H1 (cell line): Measurements from ENCODE around the gene TGFA. TPM values are rescaled to one million over a fixed set of nuclear protein-coding genes. Genes with fewer than 3 reads are reported as not detected.

Experiments used
- CTCF ChIA-PET: fragments of 300-600 bp; sonication (Branson Sonifier 250); formaldehyde crosslinking; loops from one replicate; lab custom pipeline; 2021; ENCODE audit not compliant: partially characterized antibody; lab: Charles Lee
- POLR2A ChIA-PET: fragments of 300-600 bp; sonication (Branson Sonifier 250); formaldehyde crosslinking; loops from one replicate; lab custom pipeline; 2021; ENCODE audit warnings: inconsistent platforms; ENCODE audit not compliant: partially characterized antibody; lab: Charles Lee
- DNase-seq, 2 experiments: peaks; one replicate each; pipeline versions ENCODE4 v3.0.0 to v3.0.0-alpha.2; 2010 to 2022; ENCODE audit warnings: low spot score in 2 of 2, low read depth in 1 of 2, mixed read lengths in 1 of 2
- FAIRE-seq: peaks from 2 replicates; lab custom pipeline; 2011; peaks lifted over from hg19 to GRCh38; lab: Jason Lieb, UNC
- H2AFZ ChIP-seq: 2 replicates; pipeline ENCODE4 v1.8.1; 2012; ENCODE audit warnings: low read length, inconsistent platforms
- H2AK5ac ChIP-seq: 2 replicates; pipeline ENCODE4 v1.6.1; 2013; ENCODE audit warnings: low read depth, low read length
- H2BK120ac ChIP-seq: replicated peaks from 2 replicates; pipeline ENCODE3; 2013; ENCODE audit warnings: low read depth, low read length, inconsistent platforms
- H2BK12ac ChIP-seq: 2 replicates; pipeline ENCODE4 v1.6.1; 2013; ENCODE audit warnings: low read depth, low read length
- H2BK15ac ChIP-seq: 2 replicates; pipeline ENCODE4 v1.6.1; 2013; ENCODE audit warnings: low read length
- H2BK20ac ChIP-seq: 2 replicates; pipeline ENCODE4 v1.6.1; 2013; ENCODE audit warnings: low read length
- H2BK5ac ChIP-seq: 2 replicates; pipeline ENCODE4 v1.6.1; 2013; ENCODE audit warnings: low read depth, low read length
- H3K14ac ChIP-seq: 2 replicates; pipeline ENCODE4 v1.6.1; 2013; ENCODE audit warnings: inconsistent platforms; ENCODE audit not compliant: insufficient read length
- H3K18ac ChIP-seq: 2 replicates; pipeline ENCODE4 v1.6.1; 2013; ENCODE audit warnings: low read length; ENCODE audit errors: extremely low read depth
- H3K23ac ChIP-seq: 2 replicates; pipeline ENCODE4 v1.6.1; 2013; ENCODE audit warnings: inconsistent platforms; ENCODE audit not compliant: insufficient read length
- H3K23me2 ChIP-seq: 2 replicates; pipeline ENCODE4 v1.6.1; 2013; ENCODE audit warnings: low read depth, low read length
- H3K27ac ChIP-seq: 2 replicates; pipeline ENCODE4 v1.6.1; 2011; ENCODE audit warnings: low read depth, low read length, inconsistent platforms
- H3K27me3 ChIP-seq, 4 experiments: replicated peaks in 1 of 4; 1 replicate in 1 of 4; 2 replicates in 3 of 4; pipeline versions ENCODE4 v1.6.1 to v1.8.1; 2011 to 2013; ENCODE audit warnings: low read length in 3 of 4, mild to moderate bottlenecking in 3 of 4, inconsistent platforms in 2 of 4, mixed read lengths in 2 of 4, moderate library complexity in 1 of 4; ENCODE audit not compliant: control insufficient read depth in 3 of 4, insufficient read depth in 3 of 4; ENCODE audit errors: extremely low read depth in 1 of 4
- H3K36me3 ChIP-seq, 4 experiments: 2 replicates each; pipeline versions ENCODE4 v1.6.1 to v1.8.1; 2011 to 2013; ENCODE audit warnings: mild to moderate bottlenecking in 4 of 4, low read length in 3 of 4, moderate library complexity in 2 of 4, control low read depth in 1 of 4, inconsistent platforms in 1 of 4; ENCODE audit not compliant: insufficient read depth in 4 of 4, control insufficient read depth in 2 of 4
- H3K4ac ChIP-seq: replicated peaks from 2 replicates; pipeline ENCODE3; 2013; ENCODE audit warnings: low read length, low read depth, mixed read lengths, inconsistent platforms; ENCODE audit not compliant: insufficient read length
- H3K4me1 ChIP-seq, 4 experiments: replicated peaks in 1 of 4; 1 replicate in 1 of 4; 2 replicates in 3 of 4; pipeline versions ENCODE4 v1.6.1 to v1.8.1; 2011 to 2013; ENCODE audit warnings: low read length in 3 of 4, inconsistent platforms in 2 of 4, mixed read lengths in 1 of 4; ENCODE audit not compliant: insufficient read depth in 4 of 4, control insufficient read depth in 3 of 4
- H3K4me2 ChIP-seq, 2 experiments: 2 replicates each; pipeline versions ENCODE4 v1.6.1 to v1.8.1; 2011 to 2013; ENCODE audit warnings: low read depth in 2 of 2, low read length in 2 of 2, control low read depth in 1 of 2, inconsistent platforms in 1 of 2, mild to moderate bottlenecking in 1 of 2; ENCODE audit not compliant: insufficient read depth in 1 of 2
- H3K4me3 ChIP-seq, 4 experiments: fragments of 200-600, 300-600 bp in 1 of 4; sonication (generic), shearing (Covaris generic), sonication (Bioruptor Twin) in 1 of 4; 2 replicates each; pipeline versions ENCODE4 v1.5.1 to v1.8.1; 2011 to 2016; ENCODE audit warnings: low read length in 4 of 4, low read depth in 3 of 4, control low read depth in 2 of 4, inconsistent platforms in 2 of 4, mild to moderate bottlenecking in 2 of 4, mixed read lengths in 1 of 4, moderate library complexity in 1 of 4; ENCODE audit not compliant: insufficient read depth in 2 of 4; ENCODE audit errors: extremely low read depth in 1 of 4
- H3K56ac ChIP-seq: replicated peaks from 2 replicates; pipeline ENCODE3; 2013; ENCODE audit warnings: low read depth, mild to moderate bottlenecking, mixed read lengths, low read length, inconsistent platforms; ENCODE audit not compliant: insufficient read length
- H3K79me1 ChIP-seq: 2 replicates; pipeline ENCODE4 v1.6.1; 2013; ENCODE audit warnings: low read depth, low read length, control low read depth
- H3K79me2 ChIP-seq, 2 experiments: 2 replicates each; pipeline versions ENCODE4 v1.6.1 to v1.8.1; 2012 to 2013; ENCODE audit warnings: low read length in 2 of 2, mild to moderate bottlenecking in 2 of 2, inconsistent platforms in 1 of 2; ENCODE audit not compliant: insufficient read depth in 2 of 2, control insufficient read depth in 1 of 2
- H3K9ac ChIP-seq, 4 experiments: replicated peaks in 1 of 4; 1 replicate in 1 of 4; 2 replicates in 3 of 4; pipeline versions ENCODE4 v1.6.1 to v1.8.1; 2011 to 2013; ENCODE audit warnings: low read depth in 3 of 4, low read length in 3 of 4, control low read depth in 2 of 4, mild to moderate bottlenecking in 2 of 4, moderate library complexity in 2 of 4, inconsistent platforms in 1 of 4; ENCODE audit errors: extremely low read depth in 1 of 4
- H3K9me3 ChIP-seq, 2 experiments: 2 replicates each; pipeline versions ENCODE4 v1.6.1 to v1.8.1; 2012 to 2013; ENCODE audit warnings: mild to moderate bottlenecking in 2 of 2, moderate library complexity in 2 of 2, control low read depth in 1 of 2, inconsistent platforms in 1 of 2, low read depth in 1 of 2, low read length in 1 of 2, mixed read lengths in 1 of 2; ENCODE audit not compliant: insufficient read depth in 2 of 2
- H4K20me1 ChIP-seq, 2 experiments: replicated peaks in 1 of 2; 2 replicates each; pipeline versions ENCODE3 to v1.8.1; 2011 to 2013; ENCODE audit warnings: inconsistent platforms in 2 of 2, low read length in 2 of 2, mild to moderate bottlenecking in 1 of 2; ENCODE audit not compliant: insufficient read depth in 2 of 2, control insufficient read depth in 1 of 2
- H4K5ac ChIP-seq: 2 replicates; pipeline ENCODE4 v1.6.1; 2013; ENCODE audit warnings: low read length, low read depth, mixed read lengths, inconsistent platforms; ENCODE audit not compliant: insufficient read length
- H4K8ac ChIP-seq: 2 replicates; pipeline ENCODE4 v1.8.0; 2013; ENCODE audit warnings: mild to moderate bottlenecking, moderate library complexity, low read length, inconsistent platforms; ENCODE audit not compliant: insufficient read depth; ENCODE audit errors: extremely low read depth
- H4K91ac ChIP-seq: replicated peaks from 2 replicates; pipeline ENCODE3; 2013; ENCODE audit warnings: low read length, mixed read lengths, inconsistent platforms; ENCODE audit not compliant: insufficient read length
- ASH2L ChIP-seq: fragments of 200-600, 300-600 bp; sonication (generic); IDR thresholded peaks from one replicate; pipeline ENCODE4 v1.7.1; 2017; ENCODE audit warnings: low read length
- BCL11A ChIP-seq, 2 experiments: IDR thresholded peaks; one replicate each; pipeline ENCODE4 v1.6.1; 2011; ENCODE audit warnings: low read depth in 2 of 2, low read length in 2 of 2, mild to moderate bottlenecking in 2 of 2
- CBX8 ChIP-seq: fragments of 300-800, 300-1000 bp; sonication (generic); IDR thresholded peaks from 2 replicates; pipeline ENCODE4 v1.7.1; 2016; ENCODE audit warnings: low read depth, low read length, borderline replicate concordance
- EZH2 ChIP-seq: fragments of 200-600 bp; sonication (generic); IDR thresholded peaks from 2 replicates; pipeline ENCODE4 v1.7.1; 2012; ENCODE audit warnings: low read depth, mild to moderate bottlenecking, moderate library complexity, low read length, inconsistent platforms; ENCODE audit not compliant: severe bottlenecking
- HDAC6 ChIP-seq: IDR thresholded peaks from one replicate; pipeline ENCODE4 v1.7.1; 2012; ENCODE audit warnings: low read depth, mild to moderate bottlenecking, inconsistent platforms, low read length, moderate library complexity
- JUN ChIP-seq: IDR thresholded peaks from 2 replicates; pipeline ENCODE4 v1.6.1; 2011; ENCODE audit warnings: low read depth, mild to moderate bottlenecking, improper control_type of control experiment, low read length
- JUND ChIP-seq: IDR thresholded peaks from 2 replicates; pipeline ENCODE4 v1.6.1; 2011; ENCODE audit warnings: mild to moderate bottlenecking, improper control_type of control experiment, low read length
- KDM4A ChIP-seq: IDR thresholded peaks from one replicate; pipeline ENCODE4 v1.7.1; 2012; ENCODE audit warnings: low read depth, mild to moderate bottlenecking, moderate library complexity, low read length, inconsistent platforms; ENCODE audit not compliant: severe bottlenecking
- POU5F1 ChIP-seq: IDR thresholded peaks from 2 replicates; pipeline ENCODE4 v1.6.1; 2011; ENCODE audit warnings: low read depth, mild to moderate bottlenecking, low read length, moderate library complexity
- RXRA ChIP-seq: IDR thresholded peaks from 2 replicates; pipeline ENCODE4 v1.6.1; 2011; ENCODE audit warnings: low read depth, mild to moderate bottlenecking, low read length, moderate library complexity; ENCODE audit not compliant: insufficient read depth
- SIX5 ChIP-seq: IDR thresholded peaks from 2 replicates; pipeline ENCODE4 v1.6.1; 2011; ENCODE audit warnings: mild to moderate bottlenecking, low read depth, low read length
- TEAD4 ChIP-seq: IDR thresholded peaks from 2 replicates; pipeline ENCODE4 v1.6.1; 2012; ENCODE audit warnings: low read depth, low read length, inconsistent platforms, mixed read lengths
- WGBS, 2 experiments: shearing (Covaris generic) in 1 of 2; methylation state at CpG; one replicate each; pipeline versions ENCODE4 v1.1.6 to v1.1.7; 2013 to 2015; ENCODE audit warnings: low lambda C conversion rate in 2 of 2, mixed read lengths in 2 of 2, inconsistent platforms in 1 of 2, low coverage in 1 of 2, missing lambda C conversion rate in 1 of 2; ENCODE audit not compliant: insufficient replicate concordance in 2 of 2, insufficient coverage in 1 of 2, insufficient read length in 1 of 2; ENCODE audit errors: extremely low coverage in 1 of 2, missing lambda C conversion rate in 1 of 2; 5-methylcytosine and 5-hydroxymethylcytosine counted together
- polyA plus RNA-seq, 7 experiments: library from polyadenylated mRNA; depleted of rRNA in 3 of 7; stranded (reverse) in 5 of 7; unstranded in 2 of 7; fragments of >200 nt in 5 of 7; fragments of 200-250 nt in 2 of 7; gene quantifications; 1 replicate in 5 of 7; 2 replicates in 1 of 7; 4 replicates in 1 of 7; pipeline versions ENCODE4 v1.2.1 to v1.2.3, GENCODE V29; 2011 to 2013; ENCODE audit warnings: missing spikeins in 2 of 7, mixed read lengths in 2 of 7
- total RNA-seq: library from RNA; stranded (reverse); fragmentation: NEBNext Ultra II Directional; extraction: Animal tissue kit (Norgen Biotek cat#: 25700); gene quantifications from 2 replicates; pipeline ENCODE4 v1.2.1, GENCODE V29; 2021

TGFA gene
- total and polyA plus RNA-seq, 2 of the 8 experiments (the other 6 are each of a cell fraction or from before 2014, with no cell fraction given) = 1.8 to 3.7 TPM

GRCh38 chr2:70552501-70553333, 909 bp downstream of the TGFA start:
- Histone ChIP-seq H2BK15ac (no peak overlapping the region; the same call in 1 of the 2 replicates), H4K5ac (no peak overlapping the region), H4K20me1 (peaks cover 3% of the 10 kb centered on the region in 2 experiments), H2AFZ (peak overlapping the region; percentile 74; the same call in 1 of the 2 replicates), H3K79me2 (no peaks in the 10 kb centered on the region), H2BK12ac (no peak overlapping the region; the same call in 1 of the 2 replicates), H3K14ac (no peak overlapping the region), H2BK20ac (no peak overlapping the region), H3K27ac (no peak overlapping the region), H3K27me3 (peaks cover 6 to 45% (median 28%) of the 10 kb centered on the region in 4 experiments), H3K4me2 (peak overlapping the region; percentile 89 to 93), H2BK5ac (no peak overlapping the region; the same call in 1 of the 2 replicates), H3K56ac (no peak overlapping the region), H3K36me3 (no peaks in the 10 kb centered on the region), H4K91ac (no peak overlapping the region), H3K9me3 (no peaks in the 10 kb centered on the region), H3K9ac (no peak overlapping the region; a peak in 1 of 7 replicates), H3K4me1 (peaks cover 3 to 6% (median 4%) of the 10 kb centered on the region in 4 experiments; a peak in 5 of 7 replicates), H3K4ac (no peak overlapping the region), H2AK5ac (no peak overlapping the region), H3K79me1 (no peaks in the 10 kb centered on the region), H3K18ac (no peak overlapping the region), H3K4me3 (peak overlapping the region; percentile 45 to 85 (median 66)), H3K23me2 (peaks cover 17% of the 10 kb centered on the region; the same call in 1 of the 2 replicates), H3K23ac (no peak overlapping the region), H2BK120ac (no peak overlapping the region), H4K8ac (peak overlapping the region; percentile 64; the same call in 1 of the 2 replicates)
- ChIA-PET CTCF (interaction anchor here (0.6 to 2.8 kb wide), 16 partner anchors 9 to 433 kb away, joined by 3 to 23 read pairs (median 3); partner anchors contain the start of gene ADD2), POLR2A (interaction anchor here (0.8 to 1.8 kb wide), 6 partner anchors 9 to 295 kb away, joined by 3 to 4 read pairs (median 3); partner anchors contain the start of gene PCYOX1)
- WGBS, 2 experiments = 4% methylated on average over 43 of the region's 45 CpGs; no CpG with 5 or more reads in 1 of the 2 experiments
- DNase-seq = peak in 1 of 2 experiments; percentile 59
- no peak for FAIRE-seq
- TF ChIP-seq TEAD4 = no peak
- TF ChIP-seq JUND = no peak
- no peak for TF ChIP-seq BCL11A (IDR thresholded peaks at IDR 0.05; ENCODE audit: low read depth in 2 of 2, low read length in 2 of 2)
- peak; percentile 80 for TF ChIP-seq EZH2
- TF ChIP-seq POU5F1 = no peak
- TF ChIP-seq CBX8 = no peak
- peak; percentile 6 for TF ChIP-seq ASH2L
- TF ChIP-seq RXRA = no peak
- no peak for TF ChIP-seq KDM4A
- TF ChIP-seq HDAC6 = no peak
- no peak for TF ChIP-seq SIX5
- TF ChIP-seq JUN = no peak
